ENCODE measurements around the gene TBC1D22A.

The TBC1D22A gene

DNA sequence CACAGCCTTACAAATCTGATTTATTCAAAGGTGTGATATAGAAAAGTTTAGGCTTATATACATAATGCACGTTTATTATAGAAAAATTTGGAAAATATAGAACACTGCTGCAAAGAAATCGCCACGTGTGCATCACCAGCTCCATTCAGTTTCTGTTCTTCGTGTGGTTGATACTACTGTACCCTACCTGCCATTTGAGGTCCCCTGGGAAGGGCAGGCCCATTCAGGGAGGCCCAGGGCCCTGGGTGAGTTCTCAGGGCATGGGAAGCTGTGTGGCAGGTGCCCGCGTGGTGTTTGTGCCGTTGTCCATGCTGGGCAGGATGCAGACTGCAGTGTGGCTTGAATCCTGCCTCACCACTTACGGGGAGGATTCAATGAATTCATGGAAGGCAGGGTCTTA is 60.8 kb downstream of the TBC1D22A start:
- no peak for TF ChIP-seq CTCF (IDR thresholded peaks at IDR 0.05; ENCODE audit: unreplicated experiment in 3 of 3)
- H3K9me3 Mint-ChIP-seq = peaks cover 20% of the 10 kb centered on the region

DNA sequence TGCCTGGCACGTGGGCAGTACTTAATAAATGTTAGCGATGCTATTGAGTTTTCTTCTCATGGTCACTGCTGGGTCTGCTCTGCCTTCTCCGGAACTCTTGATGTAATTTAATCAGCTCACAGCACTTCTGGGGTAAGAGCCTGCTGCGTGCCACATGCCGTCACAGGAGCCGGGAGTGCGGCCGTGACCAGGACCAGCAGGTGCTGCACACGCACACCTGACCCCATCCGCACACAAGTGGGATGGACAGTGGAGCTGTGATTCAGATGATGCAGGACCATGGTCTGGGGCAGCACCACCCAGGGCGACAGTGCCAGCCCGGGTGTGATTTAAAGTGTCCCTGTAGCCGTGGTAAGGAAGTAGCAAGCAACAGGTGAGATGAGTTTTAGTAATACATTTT is 61.2 kb downstream of the TBC1D22A start:
- Mint-ChIP-seq H3K27ac (no peak overlapping the region), H3K9me3 (peaks cover 18% of the 10 kb centered on the region), H3K4me3 (no peak overlapping the region), H3K36me3 (ENCODE audit: low read depth) (peaks cover 64% of the 10 kb centered on the region), H3K4me1 (peaks cover 3% of the 10 kb centered on the region), H3K27me3 (ENCODE audit: low read depth) (no peaks in the 10 kb centered on the region)
- no peak for TF ChIP-seq CTCF (IDR thresholded peaks at IDR 0.05; ENCODE audit: unreplicated experiment in 3 of 3)

More for the DNA sequence above, 60.8 kb downstream of the TBC1D22A start:
- Mint-ChIP-seq H3K36me3 (ENCODE audit: low read depth) (peaks cover 64% of the 10 kb centered on the region), H3K4me3 (no peak overlapping the region), H3K4me1 (no peaks in the 10 kb centered on the region), H3K27ac (no peak overlapping the region), H3K27me3 (ENCODE audit: low read depth) (no peaks in the 10 kb centered on the region)

- H3K36me3 Mint-ChIP-seq (ENCODE audit: low read depth) = peaks cover 64% of the 10 kb centered on the region
- peaks cover 11% of the 10 kb centered on the region for H3K4me1 Mint-ChIP-seq
- TF ChIP-seq CTCF (IDR thresholded peaks at IDR 0.05; ENCODE audit: unreplicated experiment in 3 of 3) = no peak
- no peak overlapping the region for H3K4me3 Mint-ChIP-seq
- no peaks in the 10 kb centered on the region for H3K27me3 Mint-ChIP-seq (ENCODE audit: low read depth)
- no peak overlapping the region for H3K27ac Mint-ChIP-seq
- peaks cover 17% of the 10 kb centered on the region for H3K9me3 Mint-ChIP-seq
These were observed 62.0 kb downstream of the TBC1D22A start for GRCh38 chr22:46824344-46824909.

GRCh38 chr22:46824980-46825544 is 62.6 kb downstream of the TBC1D22A start:
- H3K4me3 Mint-ChIP-seq = no peak overlapping the region
- peaks cover 13% of the 10 kb centered on the region for H3K9me3 Mint-ChIP-seq
- H3K36me3 Mint-ChIP-seq (ENCODE audit: low read depth) = peaks cover 59% of the 10 kb centered on the region
- H3K27me3 Mint-ChIP-seq (ENCODE audit: low read depth) = no peaks in the 10 kb centered on the region
- H3K4me1 Mint-ChIP-seq = peaks cover 17% of the 10 kb centered on the region
- H3K27ac Mint-ChIP-seq = no peak overlapping the region
- no peak for TF ChIP-seq CTCF (IDR thresholded peaks at IDR 0.05; ENCODE audit: unreplicated experiment in 3 of 3)

DNA sequence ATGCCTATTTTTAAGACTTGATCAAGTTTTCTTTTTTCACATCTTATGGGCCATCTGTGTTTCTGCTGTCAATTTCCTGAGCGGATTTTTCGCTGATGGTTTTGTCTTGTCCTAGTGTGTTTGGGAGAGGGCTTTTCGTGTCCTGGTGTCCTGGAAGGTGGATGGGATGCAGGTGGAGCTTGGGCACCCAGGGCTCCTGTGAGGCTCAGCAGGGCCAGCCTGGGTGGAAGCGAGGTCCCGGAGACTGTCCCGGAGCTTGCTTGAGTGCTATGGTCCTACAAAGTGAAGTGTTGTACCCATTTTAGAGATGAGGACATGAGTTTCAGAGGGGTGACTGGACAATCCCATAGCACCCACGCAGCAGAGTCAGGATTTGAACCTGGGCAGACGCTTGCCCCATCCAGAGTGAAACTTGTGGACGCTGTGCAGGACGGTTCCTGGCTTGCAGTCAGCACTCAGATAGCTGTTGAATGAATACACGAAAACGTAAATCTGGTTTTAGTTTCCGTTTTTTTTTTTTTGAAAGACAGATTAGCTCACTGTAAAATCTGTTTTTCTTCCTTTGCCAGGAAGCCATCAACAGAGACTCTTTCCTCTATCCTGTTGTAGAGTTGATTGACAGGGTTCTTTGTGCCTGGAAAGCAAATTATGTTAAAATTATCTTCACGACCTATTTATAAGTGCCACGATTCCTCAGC is 64.1 kb downstream of the TBC1D22A start:
- Mint-ChIP-seq H3K27ac (no peak overlapping the region), H3K27me3 (ENCODE audit: low read depth) (no peaks in the 10 kb centered on the region), H3K4me3 (no peak overlapping the region), H3K4me1 (peaks cover 27% of the 10 kb centered on the region), H3K36me3 (ENCODE audit: low read depth) (peaks cover 53% of the 10 kb centered on the region), H3K9me3 (peaks cover 3% of the 10 kb centered on the region)
- no peak for TF ChIP-seq CTCF (IDR thresholded peaks at IDR 0.05; ENCODE audit: unreplicated experiment in 3 of 3)
